ENCODE measurements around the gene KCTD3.
A peak's percentile ranks its signal among the peaks of the same experiment; 100 is the strongest.

Gene KCTD3

GRCh38 chr1:215636258-215636965 lies 69.3 kb downstream of the KCTD3 start:
- H3K27me3 ChIP-seq (ENCODE audit: insufficient read depth, low read length), result no peaks in the 10 kb centered on the region
- H3K27ac ChIP-seq (ENCODE audit: low read depth, low read length), result peak overlapping the region; percentile 83
- peak overlapping the region; percentile 71 for H3K4me3 ChIP-seq (ENCODE audit: low read depth, low read length)
- peak overlapping the region; percentile 98 for H2AFZ ChIP-seq (ENCODE audit: low read length, unreplicated experiment)
- peaks cover 18% of the 10 kb centered on the region for H3K4me1 ChIP-seq (ENCODE audit: control insufficient read depth, insufficient read depth, low read length, unreplicated experiment)
- H3K79me2 ChIP-seq (ENCODE audit: control insufficient read depth, insufficient read depth, low read length, unreplicated experiment), result no peaks in the 10 kb centered on the region
- H3K36me3 ChIP-seq (ENCODE audit: insufficient read depth, low read length), result no peaks in the 10 kb centered on the region

GRCh38 chr1:215637041-215637573 lies 70.0 kb downstream of the KCTD3 start:
- Histone ChIP-seq H3K27me3 (ENCODE audit: insufficient read depth, low read length) (no peaks in the 10 kb centered on the region), H3K36me3 (ENCODE audit: insufficient read depth, low read length) (no peaks in the 10 kb centered on the region), H3K4me3 (ENCODE audit: low read depth, low read length) (peak overlapping the region; percentile 71), H2AFZ (ENCODE audit: low read length, unreplicated experiment) (peak overlapping the region; percentile 98), H3K27ac (ENCODE audit: low read depth, low read length) (peak overlapping the region; percentile 83), H3K4me1 (ENCODE audit: control insufficient read depth, insufficient read depth, low read length, unreplicated experiment) (peaks cover 15% of the 10 kb centered on the region), H3K79me2 (ENCODE audit: control insufficient read depth, insufficient read depth, low read length, unreplicated experiment) (no peaks in the 10 kb centered on the region)

GRCh38 chr1:215640429-215641148 lies 73.5 kb downstream of the KCTD3 start:
- Histone ChIP-seq H3K27me3 (ENCODE audit: insufficient read depth, low read length) (no peaks in the 10 kb centered on the region), H3K4me3 (ENCODE audit: low read depth, low read length) (no peak overlapping the region), H3K27ac (ENCODE audit: low read depth, low read length) (no peak overlapping the region), H3K79me2 (ENCODE audit: control insufficient read depth, insufficient read depth, low read length, unreplicated experiment) (no peaks in the 10 kb centered on the region), H3K4me1 (ENCODE audit: control insufficient read depth, insufficient read depth, low read length, unreplicated experiment) (peaks cover 15% of the 10 kb centered on the region), H2AFZ (ENCODE audit: low read length, unreplicated experiment) (no peak overlapping the region), H3K36me3 (ENCODE audit: insufficient read depth, low read length) (no peaks in the 10 kb centered on the region)

GRCh38 chr1:215643592-215644321 lies 76.7 kb downstream of the KCTD3 start:
- H3K4me1 ChIP-seq (ENCODE audit: control insufficient read depth, insufficient read depth, low read length, unreplicated experiment), result no peaks in the 10 kb centered on the region
- no peak overlapping the region for H2AFZ ChIP-seq (ENCODE audit: low read length, unreplicated experiment)
- H3K27me3 ChIP-seq (ENCODE audit: insufficient read depth, low read length), result no peaks in the 10 kb centered on the region
- H3K27ac ChIP-seq (ENCODE audit: low read depth, low read length), result no peak overlapping the region
- no peaks in the 10 kb centered on the region for H3K79me2 ChIP-seq (ENCODE audit: control insufficient read depth, insufficient read depth, low read length, unreplicated experiment)
- H3K4me3 ChIP-seq (ENCODE audit: low read depth, low read length), result no peak overlapping the region
- no peaks in the 10 kb centered on the region for H3K36me3 ChIP-seq (ENCODE audit: insufficient read depth, low read length)

GRCh38 chr1:215645182-215645581 lies 78.1 kb downstream of the KCTD3 start:
- Histone ChIP-seq H2AFZ (ENCODE audit: low read length, unreplicated experiment) (no peak overlapping the region), H3K27me3 (ENCODE audit: insufficient read depth, low read length) (no peaks in the 10 kb centered on the region), H3K4me1 (ENCODE audit: control insufficient read depth, insufficient read depth, low read length, unreplicated experiment) (no peaks in the 10 kb centered on the region), H3K36me3 (ENCODE audit: insufficient read depth, low read length) (no peaks in the 10 kb centered on the region), H3K79me2 (ENCODE audit: control insufficient read depth, insufficient read depth, low read length, unreplicated experiment) (no peaks in the 10 kb centered on the region), H3K27ac (ENCODE audit: low read depth, low read length) (no peak overlapping the region), H3K4me3 (ENCODE audit: low read depth, low read length) (no peak overlapping the region)

GRCh38 chr1:215645861-215646260 lies 78.8 kb downstream of the KCTD3 start:
- H3K27ac ChIP-seq (ENCODE audit: low read depth, low read length), result no peak overlapping the region
- H3K27me3 ChIP-seq (ENCODE audit: insufficient read depth, low read length), result no peaks in the 10 kb centered on the region
- H3K4me1 ChIP-seq (ENCODE audit: control insufficient read depth, insufficient read depth, low read length, unreplicated experiment), result no peaks in the 10 kb centered on the region
- H3K79me2 ChIP-seq (ENCODE audit: control insufficient read depth, insufficient read depth, low read length, unreplicated experiment), result no peaks in the 10 kb centered on the region
- H3K4me3 ChIP-seq (ENCODE audit: low read depth, low read length), result no peak overlapping the region
- H2AFZ ChIP-seq (ENCODE audit: low read length, unreplicated experiment), result no peak overlapping the region
- H3K36me3 ChIP-seq (ENCODE audit: insufficient read depth, low read length), result no peaks in the 10 kb centered on the region

- Histone ChIP-seq H3K4me3 (ENCODE audit: low read depth, low read length) (no peak overlapping the region), H2AFZ (ENCODE audit: low read length, unreplicated experiment) (no peak overlapping the region), H3K36me3 (ENCODE audit: insufficient read depth, low read length) (no peaks in the 10 kb centered on the region), H3K27me3 (ENCODE audit: insufficient read depth, low read length) (no peaks in the 10 kb centered on the region), H3K79me2 (ENCODE audit: control insufficient read depth, insufficient read depth, low read length, unreplicated experiment) (no peaks in the 10 kb centered on the region), H3K27ac (ENCODE audit: low read depth, low read length) (no peak overlapping the region), H3K4me1 (ENCODE audit: control insufficient read depth, insufficient read depth, low read length, unreplicated experiment) (peaks cover 10% of the 10 kb centered on the region)
These were observed 80.6 kb downstream of the KCTD3 start for GRCh38 chr1:215647738-215648137.

GRCh38 chr1:215648957-215649356 lies 81.9 kb downstream of the KCTD3 start:
- H3K4me1 ChIP-seq (ENCODE audit: control insufficient read depth, insufficient read depth, low read length, unreplicated experiment), result peaks cover 10% of the 10 kb centered on the region
- H3K4me3 ChIP-seq (ENCODE audit: low read depth, low read length), result no peak overlapping the region
- no peak overlapping the region for H2AFZ ChIP-seq (ENCODE audit: low read length, unreplicated experiment)
- H3K27ac ChIP-seq (ENCODE audit: low read depth, low read length), result no peak overlapping the region
- H3K36me3 ChIP-seq (ENCODE audit: insufficient read depth, low read length), result no peaks in the 10 kb centered on the region
- no peaks in the 10 kb centered on the region for H3K27me3 ChIP-seq (ENCODE audit: insufficient read depth, low read length)
- H3K79me2 ChIP-seq (ENCODE audit: control insufficient read depth, insufficient read depth, low read length, unreplicated experiment), result no peaks in the 10 kb centered on the region

- Histone ChIP-seq H3K79me2 (ENCODE audit: control insufficient read depth, insufficient read depth, low read length, unreplicated experiment) (no peaks in the 10 kb centered on the region), H3K4me3 (ENCODE audit: low read depth, low read length) (no peak overlapping the region), H3K27me3 (ENCODE audit: insufficient read depth, low read length) (no peaks in the 10 kb centered on the region), H3K4me1 (ENCODE audit: control insufficient read depth, insufficient read depth, low read length, unreplicated experiment) (peaks cover 10% of the 10 kb centered on the region), H3K27ac (ENCODE audit: low read depth, low read length) (no peak overlapping the region), H2AFZ (ENCODE audit: low read length, unreplicated experiment) (peak overlapping the region; percentile 31), H3K36me3 (ENCODE audit: insufficient read depth, low read length) (no peaks in the 10 kb centered on the region)
These were observed 83.5 kb downstream of the KCTD3 start for GRCh38 chr1:215650446-215651149.

GRCh38 chr1:215651867-215652266 lies 84.8 kb downstream of the KCTD3 start:
- H3K27me3 ChIP-seq (ENCODE audit: insufficient read depth, low read length), result no peaks in the 10 kb centered on the region
- H3K4me1 ChIP-seq (ENCODE audit: control insufficient read depth, insufficient read depth, low read length, unreplicated experiment), result peaks cover 10% of the 10 kb centered on the region
- no peak overlapping the region for H3K27ac ChIP-seq (ENCODE audit: low read depth, low read length)
- H3K79me2 ChIP-seq (ENCODE audit: control insufficient read depth, insufficient read depth, low read length, unreplicated experiment), result no peaks in the 10 kb centered on the region
- H3K4me3 ChIP-seq (ENCODE audit: low read depth, low read length), result peak overlapping the region; percentile 56
- no peaks in the 10 kb centered on the region for H3K36me3 ChIP-seq (ENCODE audit: insufficient read depth, low read length)
- peak overlapping the region; percentile 31 for H2AFZ ChIP-seq (ENCODE audit: low read length, unreplicated experiment)

Data from ACC112 (cell line).